ENCODE results near the gene SRXN1. TPM values are rescaled to one million over a fixed set of nuclear protein-coding genes. Genes with fewer than 3 reads are reported as not detected.

SRXN1 gene
- total RNA-seq, 3 donors from 2014 or later = 11.7 to 23.4 (median 18.9) TPM

DNA sequence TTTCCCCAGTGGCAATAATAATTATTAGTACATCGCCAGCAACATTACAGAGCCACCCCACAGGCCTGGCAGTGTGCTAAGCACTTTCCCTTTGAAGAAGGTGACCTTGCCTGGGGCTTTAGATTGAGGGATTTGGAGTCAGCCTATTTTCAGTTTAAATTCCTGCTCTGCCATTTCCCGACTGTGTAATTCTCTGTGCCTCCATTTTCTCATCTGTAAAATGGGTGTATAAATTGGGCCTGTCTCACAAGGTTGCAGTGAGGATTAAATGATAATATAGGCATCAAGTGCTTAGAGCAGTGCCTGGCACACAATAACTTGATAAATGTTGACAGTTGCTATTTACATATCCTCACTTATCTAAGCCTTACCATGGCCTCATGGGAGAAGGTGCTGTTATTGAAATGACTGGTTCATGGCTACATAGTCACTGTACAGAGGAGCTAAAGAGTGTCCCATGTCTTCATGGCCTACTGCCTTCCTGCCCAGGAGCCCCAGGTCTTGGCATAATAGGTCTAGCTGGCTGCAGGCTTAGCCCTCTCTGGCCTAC, 27.7 kb upstream of the SRXN1 start:
- H3K9me3 ChIP-seq = no peaks in the 10 kb centered on the region
- intact Hi-C loops (cut with DNase I, micrococcal nuclease) = no loop called here
- peaks cover 4% of the 10 kb centered on the region for H3K4me1 ChIP-seq (ENCODE audit: low read depth)
- TF ChIP-seq, protein P1, sequence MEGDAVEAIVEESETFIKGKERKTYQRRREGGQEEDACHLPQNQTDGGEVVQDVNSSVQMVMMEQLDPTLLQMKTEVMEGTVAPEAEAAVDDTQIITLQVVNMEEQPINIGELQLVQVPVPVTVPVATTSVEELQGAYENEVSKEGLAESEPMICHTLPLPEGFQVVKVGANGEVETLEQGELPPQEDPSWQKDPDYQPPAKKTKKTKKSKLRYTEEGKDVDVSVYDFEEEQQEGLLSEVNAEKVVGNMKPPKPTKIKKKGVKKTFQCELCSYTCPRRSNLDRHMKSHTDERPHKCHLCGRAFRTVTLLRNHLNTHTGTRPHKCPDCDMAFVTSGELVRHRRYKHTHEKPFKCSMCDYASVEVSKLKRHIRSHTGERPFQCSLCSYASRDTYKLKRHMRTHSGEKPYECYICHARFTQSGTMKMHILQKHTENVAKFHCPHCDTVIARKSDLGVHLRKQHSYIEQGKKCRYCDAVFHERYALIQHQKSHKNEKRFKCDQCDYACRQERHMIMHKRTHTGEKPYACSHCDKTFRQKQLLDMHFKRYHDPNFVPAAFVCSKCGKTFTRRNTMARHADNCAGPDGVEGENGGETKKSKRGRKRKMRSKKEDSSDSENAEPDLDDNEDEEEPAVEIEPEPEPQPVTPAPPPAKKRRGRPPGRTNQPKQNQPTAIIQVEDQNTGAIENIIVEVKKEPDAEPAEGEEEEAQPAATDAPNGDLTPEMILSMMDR (IDR thresholded peaks at IDR 0.05) = no peak
- no peaks in the 10 kb centered on the region for H3K36me3 ChIP-seq (ENCODE audit: low read depth)
- H3K4me3 ChIP-seq = no peak overlapping the region
- ATAC-seq (no peak), DNase-seq (no peak)

GRCh38 chr20:677957-678356, 25.0 kb upstream of the SRXN1 start:
- ATAC-seq = no peak
- no peak for DNase-seq
- TF ChIP-seq, protein P1 (IDR thresholded peaks at IDR 0.05) = no peak

GRCh38 chr20:676967-677366, 24.0 kb upstream of the SRXN1 start:
- H3K9me3 ChIP-seq = no peaks in the 10 kb centered on the region
- TF ChIP-seq, protein P1 (IDR thresholded peaks at IDR 0.05) = no peak
- ATAC-seq (no peak), DNase-seq (no peak)
- intact Hi-C loops (cut with DNase I, micrococcal nuclease) = no loop called here
- no peak overlapping the region for H3K4me3 ChIP-seq
- peaks cover 8% of the 10 kb centered on the region for H3K4me1 ChIP-seq (ENCODE audit: low read depth)
- no peaks in the 10 kb centered on the region for H3K36me3 ChIP-seq (ENCODE audit: low read depth)

More at GRCh38 chr20:677957-678356, 25.0 kb upstream of the SRXN1 start:
- intact Hi-C loops (cut with DNase I, micrococcal nuclease) = no loop called here
- no peak overlapping the region for H3K4me3 ChIP-seq
- H3K9me3 ChIP-seq = no peaks in the 10 kb centered on the region
- H3K36me3 ChIP-seq (ENCODE audit: low read depth) = no peaks in the 10 kb centered on the region
- H3K4me1 ChIP-seq (ENCODE audit: low read depth) = peaks cover 8% of the 10 kb centered on the region

- no peak for ATAC-seq
- Histone ChIP-seq H3K4me3 (no peak overlapping the region), H3K4me1 (ENCODE audit: low read depth) (peaks cover 8% of the 10 kb centered on the region), H3K36me3 (ENCODE audit: low read depth) (no peaks in the 10 kb centered on the region), H3K9me3 (no peaks in the 10 kb centered on the region)
- intact Hi-C loops (cut with DNase I, micrococcal nuclease) = no loop called here
- DNase-seq = peak in 1 of 3 donors; percentile 19
- TF ChIP-seq, protein P1 (IDR thresholded peaks at IDR 0.05) = no peak
Measured at GRCh38 chr20:676315-676937, 23.4 kb upstream of the SRXN1 start.

DNA sequence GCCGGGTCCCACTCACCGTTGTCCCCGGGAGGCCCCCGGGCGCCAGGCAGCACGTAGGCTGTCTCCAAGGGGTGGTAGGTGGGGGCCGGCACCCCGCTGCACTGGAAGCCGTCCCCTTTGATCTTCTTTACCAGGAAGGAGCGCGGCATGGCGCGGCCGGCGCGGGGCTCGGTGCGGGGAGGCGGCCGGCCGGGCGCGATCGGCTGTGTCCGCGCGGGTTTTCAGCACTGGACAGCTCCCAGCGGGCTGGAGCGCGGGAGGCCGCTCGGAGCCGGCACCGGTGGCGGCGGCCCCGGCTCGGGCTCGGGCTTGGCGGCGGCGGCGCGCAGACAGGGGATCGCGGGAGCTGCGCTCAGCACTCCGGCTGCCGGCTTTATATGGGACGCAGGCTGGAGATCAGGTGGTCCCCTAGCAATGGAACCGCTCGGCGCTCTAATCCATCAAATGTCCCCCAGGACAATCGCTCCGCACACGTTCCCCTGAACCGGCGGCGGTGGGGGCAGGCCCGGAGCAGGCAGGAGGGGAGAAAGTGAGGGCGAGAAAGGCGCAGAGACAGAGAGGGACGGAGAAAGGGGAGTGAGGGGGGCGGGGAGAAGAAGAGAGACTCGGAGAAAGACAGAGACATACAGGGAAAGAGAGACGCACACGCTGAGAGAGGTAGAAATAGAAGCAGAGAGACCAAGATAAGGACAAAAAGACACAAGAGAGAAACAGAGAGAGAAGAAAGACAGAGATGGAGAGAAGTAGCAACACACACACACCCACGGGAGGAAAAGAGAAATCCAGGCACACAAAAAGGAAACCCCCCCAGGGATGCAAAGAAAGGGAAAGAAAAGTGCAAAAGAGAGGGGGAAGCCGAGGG, 22.7 kb upstream of the SRXN1 start, which contains the start of gene SCRT2:
TSS of gene SCRT2 (minus strand) at position 350 of the 862 bp plus-strand sequence. CDS start at position 149, 201 bp downstream.
- no peaks in the 10 kb centered on the region for H3K9me3 ChIP-seq
- H3K36me3 ChIP-seq (ENCODE audit: low read depth) = no peaks in the 10 kb centered on the region
- DNase-seq = peak; percentile 68 to 90 (median 85)
- no peak within 1 kb of the TSS for H3K4me3 ChIP-seq
- peak; percentile 96 for ATAC-seq
- TF ChIP-seq, protein P1 (IDR thresholded peaks at IDR 0.05) = no peak
- H3K4me1 ChIP-seq (ENCODE audit: low read depth) = peaks cover 8% of the 10 kb centered on the region
- intact Hi-C loops (cut with DNase I, micrococcal nuclease) = no loop called here

Measured in mucosa of descending colon (tissue), 3 donors.